Erythroblast (primary cell): ENCODE results near the gene PTGFRN.
"Not testable (repeated sequence)": the region's sequence is repeated elsewhere in the genome, so short reads cannot be mapped to it uniquely, and the experiment has no call there.

ENCODE experiments used
- DNase-seq, 2 experiments: peaks; one replicate each; lab custom pipeline; 2025; lab: John Stamatoyannopoulos, UW
- GATA1 ChIP-seq: IDR thresholded peaks from 2 replicates; pipeline ENCODE4 v1.6.1; 2011; ENCODE audit warnings: low read depth, mild to moderate bottlenecking, control low read depth, low read length, moderate library complexity
- POLR2A ChIP-seq: IDR thresholded peaks from 2 replicates; pipeline ENCODE4 v1.6.1; 2011; ENCODE audit warnings: mild to moderate bottlenecking, low read length

The PTGFRN gene

DNA sequence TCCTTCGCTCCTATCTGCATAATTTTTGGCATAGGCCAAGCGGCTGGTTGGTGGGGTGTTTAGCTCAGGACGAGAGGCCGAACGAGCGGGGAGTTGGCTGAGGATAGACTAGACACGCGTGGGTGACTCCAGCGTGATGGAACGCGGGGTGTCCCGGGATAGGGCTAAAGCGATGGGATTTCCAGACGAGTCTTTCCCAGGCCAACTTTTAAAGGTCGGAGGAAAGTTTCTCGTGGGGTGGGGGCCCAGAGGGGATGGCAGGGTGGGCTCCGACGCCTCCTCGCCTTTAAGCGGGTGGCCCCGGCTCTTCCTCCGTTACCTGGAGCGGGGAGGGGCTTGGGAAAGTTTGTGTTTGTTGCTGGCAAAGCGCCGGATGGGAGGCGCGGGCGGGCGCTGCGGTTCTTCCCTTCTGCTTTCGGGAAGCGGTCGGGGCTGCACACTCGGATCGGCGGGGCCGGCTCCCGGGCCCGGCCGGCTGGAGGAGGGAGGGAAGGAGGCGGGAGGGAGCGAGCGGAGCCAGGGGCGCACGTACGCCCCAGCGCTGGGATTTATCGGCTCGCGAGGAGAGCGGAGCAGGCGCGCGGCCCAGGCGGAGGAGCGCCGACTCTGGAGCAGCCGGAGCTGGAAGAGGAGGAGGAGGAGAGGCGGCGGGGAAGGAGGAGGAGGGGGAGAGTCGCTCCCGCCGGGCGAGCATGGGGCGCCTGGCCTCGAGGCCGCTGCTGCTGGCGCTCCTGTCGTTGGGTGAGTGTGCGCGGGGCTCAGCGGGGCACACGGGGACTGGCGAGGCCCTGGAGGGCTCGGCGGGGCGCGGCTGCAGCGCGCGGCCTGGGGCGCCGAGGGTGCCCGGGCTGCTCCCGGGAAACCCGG is at the start of gene PTGFRN:
Gene PTGFRN (plus strand): TSS at position 405 of the 867 bp plus-strand sequence. CDS start 288 bp downstream, at position 693.
- TF ChIP-seq POLR2A (no peak), GATA1 (no peak)
- DNase-seq = no peak

GRCh38 chr1:116860167-116860566 is 49.5 kb upstream of the PTGFRN start:
- DNase-seq = not testable (repeated sequence)

DNA sequence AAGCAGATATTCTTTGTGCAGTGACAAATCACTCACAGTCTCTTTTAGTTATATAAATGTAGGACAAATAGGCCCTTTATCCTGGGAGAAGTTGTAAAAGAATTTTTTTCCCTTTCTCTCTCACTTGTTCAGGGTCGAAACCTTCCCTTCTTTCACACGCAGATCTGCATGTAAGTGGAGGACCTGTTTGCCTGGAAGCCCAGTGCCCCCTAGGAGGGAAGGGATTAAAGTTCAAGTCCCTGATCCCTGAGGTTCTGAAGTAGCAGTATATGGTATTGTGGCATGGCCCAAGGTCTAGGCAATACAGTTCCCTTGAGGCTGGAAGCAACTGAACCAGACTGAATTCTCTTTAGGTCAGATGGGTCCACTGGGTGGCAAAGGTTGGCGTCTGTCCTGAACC is 48.6 kb upstream of the PTGFRN start:
- DNase-seq = no peak
- TF ChIP-seq POLR2A = no peak
- TF ChIP-seq GATA1 = no peak

GRCh38 chr1:116863031-116863430 is 46.7 kb upstream of the PTGFRN start:
- DNase-seq = not testable (repeated sequence)

DNA sequence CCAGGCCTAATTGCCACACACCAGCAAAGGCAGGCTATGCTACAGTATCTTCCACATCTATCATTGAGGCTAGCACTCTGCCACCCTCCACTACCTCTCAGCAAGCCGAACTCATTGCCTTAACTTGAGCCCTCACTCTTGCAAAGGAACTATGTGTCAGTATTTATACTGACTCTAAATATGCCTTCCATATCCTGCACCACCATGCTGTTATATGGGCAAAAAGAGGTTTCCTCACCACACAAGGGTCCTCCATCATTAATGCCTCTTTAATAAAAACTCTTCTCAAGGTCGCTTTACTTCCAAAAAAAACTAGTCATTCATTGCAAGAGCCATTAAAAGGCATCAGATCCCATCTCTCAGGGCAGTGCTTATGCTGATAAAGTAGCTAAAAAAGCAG is 43.2 kb upstream of the PTGFRN start:
- not testable (repeated sequence) for DNase-seq

GRCh38 chr1:116868385-116868784 is 41.3 kb upstream of the PTGFRN start:
- TF ChIP-seq POLR2A (no peak), GATA1 (no peak)
- DNase-seq = no peak

DNA sequence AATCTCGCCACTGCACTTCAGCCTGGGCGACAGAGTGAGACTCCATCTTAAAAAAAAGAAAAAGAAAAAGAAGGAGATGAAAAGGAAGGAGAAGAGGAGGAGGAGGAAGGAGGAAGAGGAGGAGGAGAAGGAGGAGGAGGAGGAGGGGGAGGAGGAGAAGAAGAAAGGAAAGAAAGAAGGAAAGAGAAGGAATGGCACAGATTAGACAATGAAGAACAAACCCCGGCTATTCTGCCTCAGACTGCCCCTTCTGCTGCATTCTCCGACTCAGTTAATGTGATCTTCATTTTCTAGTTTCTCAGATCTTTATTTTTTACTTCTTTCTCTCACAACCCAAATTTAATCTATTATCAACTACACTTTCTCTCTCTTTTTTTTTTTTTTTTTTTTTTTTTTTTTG is 40.1 kb upstream of the PTGFRN start:
- no peak for TF ChIP-seq GATA1
- TF ChIP-seq POLR2A = no peak
- no peak for DNase-seq

DNA sequence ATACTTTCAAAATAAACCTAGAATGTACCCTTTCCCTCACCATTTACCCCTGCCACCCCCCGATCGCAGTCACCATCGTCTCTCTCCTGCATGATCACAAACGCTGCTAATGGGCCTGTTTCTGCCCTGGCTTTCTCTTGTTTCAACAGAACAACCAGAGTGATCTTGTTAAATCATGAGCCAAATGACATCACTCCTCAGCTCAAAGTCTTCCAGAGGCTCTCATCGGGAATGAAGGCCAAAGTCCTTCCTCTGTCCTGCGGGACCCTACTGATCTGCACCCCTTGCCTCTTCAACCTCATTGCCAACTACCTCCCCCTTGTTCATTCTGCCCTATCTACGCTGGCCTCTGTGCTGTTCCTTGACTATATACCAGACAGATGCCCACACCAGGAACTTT is 39.4 kb upstream of the PTGFRN start:
- DNase-seq = no peak
- TF ChIP-seq GATA1 = no peak
- no peak for TF ChIP-seq POLR2A

DNA sequence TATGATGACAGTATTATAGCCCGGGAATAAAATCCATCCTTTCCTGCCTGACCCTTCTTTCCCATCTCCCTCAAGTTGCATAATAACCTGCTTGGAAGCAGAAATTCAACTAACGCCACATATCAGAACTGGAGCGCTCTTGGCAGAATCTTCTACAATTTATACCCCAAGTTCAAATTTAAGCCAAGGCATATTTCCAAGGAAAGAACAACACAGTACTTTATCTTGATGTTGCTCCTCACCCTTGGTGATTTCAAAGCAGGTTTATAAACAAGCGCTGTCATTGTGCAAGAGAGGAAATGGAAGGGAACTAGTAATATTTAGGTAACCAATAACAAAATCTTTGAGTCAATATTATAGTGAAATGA is 38.0 kb upstream of the PTGFRN start:
- TF ChIP-seq POLR2A (no peak), GATA1 (no peak)
- DNase-seq = no peak

DNA sequence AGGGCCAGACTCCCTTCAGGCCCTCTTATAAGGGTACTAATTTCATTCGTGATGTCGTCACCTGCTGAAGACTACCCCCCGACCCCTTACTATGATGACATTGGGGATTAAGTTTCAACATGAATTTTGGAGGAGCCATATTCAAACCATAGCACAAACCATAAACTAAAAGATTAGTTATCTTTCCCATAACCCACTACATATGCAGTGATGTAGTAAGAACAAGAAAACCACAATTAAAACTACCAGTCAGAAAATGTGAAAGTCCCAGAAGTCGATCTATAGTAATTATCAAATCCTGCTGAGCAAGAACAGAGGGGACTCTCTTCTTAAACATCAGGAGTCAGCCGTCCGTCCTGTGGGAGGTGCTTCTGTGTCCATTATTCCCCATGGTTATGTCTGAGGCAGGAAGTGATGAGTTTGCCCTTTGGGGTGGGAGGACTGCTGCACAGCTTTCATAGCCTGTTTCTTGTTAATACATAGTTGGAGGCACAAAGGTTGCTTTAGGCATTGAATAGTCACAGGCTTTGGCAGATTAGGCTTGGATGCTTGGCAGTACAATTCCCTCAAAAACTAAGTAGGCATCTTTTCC is 35.9 kb upstream of the PTGFRN start:
- DNase-seq = no peak
- no peak for TF ChIP-seq POLR2A
- no peak for TF ChIP-seq GATA1

- DNase-seq = no peak
- no peak for TF ChIP-seq POLR2A
- TF ChIP-seq GATA1 = no peak
Measured at GRCh38 chr1:116874733-116875249, 34.9 kb upstream of the PTGFRN start.

GRCh38 chr1:116875391-116875790 is 34.3 kb upstream of the PTGFRN start:
- TF ChIP-seq POLR2A = no peak
- no peak for TF ChIP-seq GATA1
- no peak for DNase-seq

DNA sequence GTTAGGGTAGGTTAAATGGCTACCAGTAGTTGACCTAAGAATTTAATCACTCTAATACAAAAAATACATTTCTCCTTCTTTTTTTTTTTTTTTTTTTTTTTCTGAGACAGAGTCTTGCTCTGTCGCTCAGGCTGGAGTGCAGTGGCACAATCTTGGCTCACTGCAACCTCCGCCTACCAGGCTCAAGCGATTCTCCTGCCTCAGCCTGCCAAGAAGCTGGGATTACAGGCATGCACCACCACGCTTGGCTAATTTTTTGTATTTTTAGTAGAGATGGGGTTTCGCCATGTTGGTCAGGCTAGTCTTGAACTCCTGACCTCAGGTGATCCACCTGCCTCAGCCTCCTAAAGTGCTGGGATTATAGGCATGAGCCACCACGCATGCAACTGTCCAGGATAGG is 33.8 kb upstream of the PTGFRN start:
- not testable (repeated sequence) for DNase-seq

DNA sequence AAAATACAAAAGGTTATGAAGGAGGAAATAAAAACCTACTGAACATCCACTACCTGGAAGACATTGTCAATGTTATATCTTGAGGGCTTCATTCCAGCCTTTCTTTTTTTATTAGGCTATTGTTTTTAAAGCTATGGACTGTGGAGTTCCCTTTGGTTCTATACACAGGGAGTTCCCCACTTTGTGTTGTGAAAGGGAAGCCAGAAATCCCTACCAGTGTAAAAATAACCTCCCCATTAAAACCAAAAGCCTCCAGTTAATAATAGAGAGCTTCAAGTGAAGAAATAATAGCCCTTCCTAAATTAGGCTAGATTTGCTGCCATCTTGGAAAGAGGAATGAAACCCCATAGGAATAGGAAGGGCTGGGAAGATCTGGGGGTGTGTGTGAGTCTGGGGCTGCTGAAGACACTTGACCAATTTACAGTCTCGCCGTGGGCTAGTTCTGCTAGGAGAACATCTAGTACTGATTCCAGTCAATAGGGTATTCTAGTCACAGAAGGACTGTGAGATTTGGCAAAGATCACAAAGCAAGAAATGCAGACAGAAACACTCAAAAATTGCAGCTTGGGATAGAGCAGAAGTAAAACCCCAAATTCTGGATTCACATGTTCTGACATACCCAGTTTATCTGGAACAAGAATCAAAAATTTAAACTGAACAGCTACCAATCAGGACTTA is 32.4 kb upstream of the PTGFRN start:
- no peak for DNase-seq
- TF ChIP-seq GATA1 (no peak), POLR2A (no peak)
